NCI-H2196 (cell line): ENCODE data around the gene PLPP4.

Experiments
- DNase-seq: peaks from one replicate; lab custom pipeline; 2025; ENCODE audit not compliant: unreplicated experiment; lab: John Stamatoyannopoulos, UW

The PLPP4 gene

DNA sequence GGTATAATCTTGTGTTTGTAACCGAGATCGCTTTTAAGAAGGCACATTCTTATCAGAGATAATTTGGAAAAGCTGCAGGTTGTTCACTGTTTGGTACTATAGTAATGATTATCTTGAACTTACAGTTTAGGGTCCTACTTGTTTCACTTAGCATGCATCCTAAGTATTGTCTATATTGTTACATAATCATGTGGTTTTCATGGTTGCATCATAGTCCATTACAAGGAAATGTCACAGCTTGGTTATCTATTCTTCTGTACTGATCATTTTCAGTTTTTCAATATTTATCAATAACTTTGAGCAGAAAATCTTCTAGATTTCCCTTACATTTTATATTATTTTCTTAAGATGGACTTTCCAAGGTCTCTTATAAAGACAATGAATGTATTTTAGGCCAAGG is 116.3 kb downstream of the PLPP4 start:
- no peak for DNase-seq

DNA sequence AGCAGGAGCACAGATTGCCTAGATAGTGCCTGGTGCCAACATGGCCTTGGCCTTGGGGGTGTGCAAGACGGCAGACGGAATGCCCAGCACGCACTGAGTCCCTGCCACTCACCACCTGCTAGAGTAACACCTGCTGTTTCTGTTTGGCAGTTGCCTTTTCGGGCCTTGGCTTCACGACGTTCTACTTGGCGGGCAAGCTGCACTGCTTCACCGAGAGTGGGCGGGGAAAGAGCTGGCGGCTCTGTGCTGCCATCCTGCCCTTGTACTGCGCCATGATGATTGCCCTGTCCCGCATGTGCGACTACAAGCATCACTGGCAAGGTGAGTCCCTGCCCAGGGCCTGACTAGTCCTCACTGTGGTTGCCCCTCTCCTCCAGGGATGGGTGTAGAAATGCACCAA is 118.0 kb downstream of the PLPP4 start:
- no peak for DNase-seq

DNA sequence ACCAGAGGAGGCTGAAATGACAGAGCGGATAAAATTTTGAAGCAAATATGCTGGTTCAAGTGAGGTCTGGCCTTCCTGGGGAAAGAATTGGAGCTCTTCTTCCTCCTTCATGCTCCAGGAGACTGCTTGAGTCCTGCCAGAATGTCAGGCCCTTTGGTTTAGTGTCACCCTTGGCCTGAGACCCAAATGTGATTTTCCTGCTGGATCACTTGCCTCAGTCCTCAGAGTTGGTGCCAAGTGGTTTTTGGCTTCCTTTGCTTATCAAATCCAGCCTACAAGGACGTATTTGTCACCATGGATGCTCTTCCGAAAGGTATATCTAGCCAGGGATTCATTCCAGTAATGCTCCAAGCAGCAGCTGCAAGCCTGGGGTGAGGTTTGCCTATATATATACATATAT is 118.4 kb downstream of the PLPP4 start:
- no peak for DNase-seq

DNA sequence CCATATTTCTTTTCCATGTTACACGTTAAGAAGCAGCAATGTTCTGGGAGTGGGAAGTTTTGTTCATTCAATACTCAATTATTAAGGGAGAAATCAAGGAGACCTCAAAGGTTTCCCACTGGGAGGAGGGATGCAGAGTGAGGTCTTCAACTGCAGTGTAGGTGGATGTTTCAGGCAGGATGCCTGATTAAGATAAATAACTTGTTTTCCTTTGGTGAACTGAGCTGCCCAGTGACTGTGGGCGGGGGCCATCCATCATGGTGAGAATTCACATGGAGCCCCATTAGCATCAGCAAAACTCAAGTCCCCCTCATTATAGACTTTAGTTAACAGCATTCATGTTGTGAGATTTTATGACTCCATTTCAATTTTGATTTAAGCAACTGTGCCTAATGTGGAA is 121.1 kb downstream of the PLPP4 start:
- no peak for DNase-seq

DNA sequence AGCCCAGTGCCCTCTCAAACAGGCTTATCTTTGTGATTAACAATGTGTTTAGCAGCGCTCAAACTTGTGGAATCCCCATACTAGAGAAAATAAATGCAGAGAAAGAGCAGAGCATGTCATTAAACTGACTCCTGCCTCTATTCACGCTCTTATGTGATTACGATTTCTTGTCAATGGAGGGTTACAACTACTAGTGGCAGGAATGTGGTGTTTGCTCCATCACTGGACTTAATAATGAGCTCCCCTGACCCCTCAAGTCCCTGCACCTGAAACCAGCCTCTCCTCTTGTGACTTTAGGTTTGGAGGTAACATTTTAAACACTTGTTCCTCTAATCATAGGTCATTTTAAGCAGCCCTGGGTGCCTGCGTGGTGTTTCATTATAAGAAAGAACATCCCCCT is 121.9 kb downstream of the PLPP4 start:
- DNase-seq = no peak

DNA sequence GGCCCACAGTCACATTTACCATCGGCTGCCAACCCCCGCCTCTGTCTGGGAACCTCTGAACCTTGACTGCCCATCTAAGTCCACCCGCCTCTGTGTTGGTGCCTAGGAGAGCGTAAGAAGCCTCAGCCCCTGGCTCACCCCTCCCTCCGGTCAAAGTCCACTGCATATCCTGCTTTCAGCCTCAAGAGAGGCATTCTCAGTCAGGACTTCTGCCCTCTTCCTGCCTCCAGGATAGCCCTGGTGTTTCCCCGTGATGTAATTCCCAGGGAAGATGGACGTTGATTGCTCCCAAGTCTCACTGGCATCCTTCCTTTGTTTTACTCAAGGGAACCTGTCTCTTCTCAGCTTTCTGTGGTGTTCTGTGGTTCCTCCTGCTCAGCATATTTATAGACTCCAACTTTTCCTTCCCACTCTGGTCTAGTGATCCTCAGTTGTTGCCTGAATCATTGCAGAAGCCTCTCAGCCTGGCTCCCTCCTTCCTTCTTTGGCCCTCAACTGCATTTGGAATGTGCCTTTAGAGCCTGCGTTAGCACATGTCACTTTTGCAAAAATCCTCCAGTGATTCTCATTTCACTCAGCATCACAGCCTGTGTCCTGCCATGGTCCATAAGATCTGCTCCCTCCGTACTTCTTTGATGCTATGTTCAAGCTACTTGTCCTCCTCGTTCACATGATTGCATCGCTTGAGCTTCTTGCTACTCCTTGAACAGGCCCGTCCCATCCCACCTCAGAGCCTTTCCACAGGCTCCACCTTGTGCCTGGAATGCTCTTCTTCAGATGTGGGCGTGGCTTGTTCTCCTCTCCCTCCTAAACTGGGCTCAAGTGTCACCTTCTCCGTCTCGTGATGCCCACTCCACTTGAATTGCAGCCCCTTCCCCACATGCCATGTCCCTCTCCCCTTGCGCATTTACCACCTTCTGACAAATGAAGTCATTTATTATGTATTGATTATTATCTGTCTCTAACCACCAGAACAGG is 124.2 kb downstream of the PLPP4 start:
- no peak for DNase-seq

DNA sequence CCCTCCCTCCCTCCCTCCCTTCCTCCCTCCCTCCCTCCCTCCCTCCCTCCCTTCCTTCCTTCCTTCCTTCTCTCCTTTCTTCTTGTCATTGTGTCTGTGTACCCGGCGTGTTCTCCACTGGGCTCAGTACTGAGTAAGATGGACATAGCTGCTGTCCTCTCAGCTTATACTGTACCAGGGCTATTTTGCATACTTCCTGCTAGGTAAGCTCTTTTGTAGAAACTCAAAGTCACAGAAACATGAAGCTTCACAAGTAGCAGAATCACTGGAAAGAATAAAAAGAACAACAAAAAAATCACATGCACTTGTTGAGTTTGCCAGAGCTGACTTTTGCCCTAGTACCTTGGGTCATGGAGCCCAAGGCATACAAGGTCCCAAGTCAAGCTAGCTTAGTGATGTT is 125.7 kb downstream of the PLPP4 start:
- no peak for DNase-seq

DNA sequence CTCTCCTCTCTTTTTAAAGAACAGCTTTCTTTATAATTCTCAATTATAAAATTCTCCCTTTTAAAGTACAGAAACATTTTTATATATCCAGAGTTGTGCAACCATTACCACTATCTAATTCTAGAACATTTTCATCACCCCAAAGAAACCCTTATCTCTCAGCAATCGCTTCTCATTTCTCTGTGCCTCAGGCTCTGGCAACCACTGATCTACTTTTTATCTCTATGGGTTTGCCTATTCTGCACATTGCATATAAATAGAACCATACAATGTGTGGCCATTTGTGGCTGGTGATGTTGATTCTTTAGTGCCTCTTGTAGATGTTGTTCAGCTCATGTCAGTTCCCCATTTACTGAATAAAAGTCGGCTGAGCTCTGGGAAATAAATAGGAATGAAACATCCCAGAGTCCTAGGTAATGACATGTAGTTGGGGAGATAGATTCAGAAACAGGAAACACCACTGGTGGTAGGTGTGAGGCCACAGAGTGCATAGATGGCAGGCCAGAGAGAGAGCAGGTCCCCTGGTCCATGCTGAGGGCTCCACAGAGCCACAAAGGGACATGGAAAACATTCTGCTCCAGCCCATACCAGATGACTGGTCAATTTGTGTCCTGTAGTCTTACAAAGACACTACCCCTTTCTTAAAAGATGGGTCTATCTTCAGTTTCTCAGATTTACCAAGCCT is 126.5 kb downstream of the PLPP4 start:
- DNase-seq = no peak

DNA sequence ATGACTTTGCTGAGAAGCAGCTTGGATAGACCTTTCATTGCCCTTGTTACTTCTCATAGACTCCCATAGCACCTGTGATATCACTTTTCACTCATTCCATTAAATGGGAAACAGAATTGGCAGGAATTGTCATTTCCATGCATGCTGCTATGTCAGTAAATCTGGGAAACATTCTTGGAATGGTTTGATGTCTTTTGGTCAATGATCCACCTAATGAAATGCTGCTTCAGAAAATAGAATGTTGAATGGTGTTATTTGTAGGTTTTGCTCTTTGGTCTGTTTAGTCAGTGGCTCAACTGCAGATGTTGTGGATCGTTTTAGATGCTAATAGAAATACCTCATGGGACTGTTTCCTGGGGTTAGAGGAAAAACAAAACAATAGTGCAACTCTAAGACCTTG is 127.8 kb downstream of the PLPP4 start:
- no peak for DNase-seq

DNA sequence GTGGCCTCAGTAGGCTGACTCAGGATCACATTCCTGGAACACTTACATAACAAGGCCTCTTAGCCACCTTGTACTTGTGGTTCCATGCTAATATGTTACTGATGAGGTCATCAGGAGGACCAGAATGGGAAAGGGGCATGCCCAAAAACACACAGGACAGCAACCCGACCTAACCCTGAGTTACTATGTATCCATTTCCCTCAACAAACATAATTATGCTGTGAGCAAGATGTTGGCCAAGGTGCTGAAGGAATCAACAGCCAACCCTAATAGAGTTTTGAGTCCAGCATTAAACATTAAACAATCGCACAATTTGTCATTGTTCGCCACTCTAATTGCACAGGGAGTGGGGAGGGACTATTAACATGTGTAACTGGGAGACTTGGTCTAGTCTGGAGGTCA is 129.4 kb downstream of the PLPP4 start:
- no peak for DNase-seq

DNA sequence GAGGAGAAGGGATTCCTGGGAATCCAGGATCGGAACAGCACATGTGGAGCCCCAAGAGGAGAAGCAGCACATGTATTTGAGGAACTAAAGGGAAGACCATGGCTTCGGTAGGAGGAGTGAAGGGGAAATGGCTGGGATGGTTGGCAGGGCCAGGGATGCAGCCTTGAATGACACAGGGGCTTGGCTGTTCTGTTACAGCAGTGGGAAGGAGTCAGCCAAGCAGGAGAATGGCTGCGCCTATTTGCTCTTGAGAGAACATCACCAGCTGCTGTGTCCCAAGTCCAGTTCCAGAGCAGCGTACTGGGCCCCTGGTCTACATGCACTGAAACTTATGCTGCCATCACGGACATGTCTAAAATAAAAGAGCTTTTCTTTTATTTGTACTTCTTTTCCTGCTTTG is 130.0 kb downstream of the PLPP4 start:
- no peak for DNase-seq

DNA sequence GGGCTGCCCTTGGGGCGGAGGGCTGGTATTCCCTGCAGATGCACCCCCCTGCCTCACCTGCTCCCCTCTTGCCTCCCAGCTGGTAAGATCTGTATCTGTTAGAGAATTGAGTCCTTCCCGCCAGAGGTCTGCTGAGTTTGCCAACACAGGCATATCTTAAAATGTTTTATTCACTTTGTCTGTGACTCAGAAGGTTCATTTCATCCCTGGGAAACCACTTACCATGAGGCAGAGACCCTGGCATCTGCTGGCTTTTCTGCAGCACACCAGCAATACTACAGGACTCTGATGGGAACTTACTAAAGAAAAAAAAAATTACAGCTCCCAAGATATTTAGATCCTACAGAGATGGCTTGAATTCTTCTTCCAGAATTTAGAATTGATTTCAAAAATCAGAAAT is 131.3 kb downstream of the PLPP4 start:
- no peak for DNase-seq

DNA sequence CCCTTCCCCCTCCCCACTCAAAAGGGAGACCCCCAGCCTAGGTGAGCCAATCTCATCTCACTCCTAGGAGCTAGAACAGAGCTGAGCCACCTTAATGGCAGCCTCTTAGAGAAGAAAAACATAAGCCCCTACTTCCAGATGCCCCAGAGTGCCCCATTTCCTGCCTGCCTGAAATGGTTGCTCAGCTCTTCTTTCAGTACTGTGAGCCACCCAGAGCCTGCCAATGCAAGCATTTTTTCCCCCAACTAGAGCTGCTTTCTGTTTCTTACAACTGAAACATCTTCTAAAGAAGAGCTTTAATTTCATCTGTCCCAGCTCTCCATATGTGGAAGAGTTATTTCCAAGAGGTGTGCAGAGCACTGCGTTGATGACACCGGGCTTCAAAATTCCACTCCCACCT is 136.7 kb downstream of the PLPP4 start:
- DNase-seq = no peak

DNA sequence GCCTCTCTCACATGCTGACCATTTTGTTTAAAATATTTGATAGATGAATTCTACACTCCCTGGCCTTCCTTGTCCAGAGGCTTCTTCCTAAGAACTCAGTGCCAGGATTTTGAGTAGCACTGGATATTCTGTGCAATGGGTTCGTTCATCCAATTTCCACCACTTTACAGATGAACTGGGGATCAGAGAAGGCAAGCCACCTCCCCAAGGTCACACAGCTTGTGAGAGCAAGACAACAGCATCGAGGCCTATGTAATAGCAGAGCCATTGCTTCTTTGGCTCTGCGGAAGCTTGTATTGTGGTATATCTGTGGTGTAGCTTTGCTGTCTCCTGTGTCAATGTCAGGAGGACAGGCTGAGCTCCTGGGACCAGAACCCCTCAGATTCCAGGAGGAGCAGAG is 140.9 kb downstream of the PLPP4 start:
- no peak for DNase-seq

DNA sequence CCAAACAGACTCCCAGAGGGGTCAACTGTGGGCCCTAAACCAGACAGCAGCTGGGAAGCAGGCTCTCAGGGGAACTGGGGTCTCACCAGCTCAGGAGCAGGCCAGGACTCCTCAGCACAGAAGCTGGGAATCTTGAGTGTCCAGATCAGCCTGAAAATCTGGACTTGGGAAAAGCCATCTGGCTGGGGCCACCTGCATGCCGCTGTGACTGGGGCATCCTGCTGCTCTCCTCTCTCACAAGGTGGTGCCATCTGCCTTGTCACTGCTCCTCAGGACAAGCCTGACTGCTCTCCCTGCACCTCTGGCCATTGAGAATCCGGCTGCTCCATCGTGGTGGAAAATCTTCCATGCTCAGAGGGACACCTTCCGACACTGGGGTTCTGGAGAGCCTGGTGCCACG is 141.4 kb downstream of the PLPP4 start:
- DNase-seq = no peak

DNA sequence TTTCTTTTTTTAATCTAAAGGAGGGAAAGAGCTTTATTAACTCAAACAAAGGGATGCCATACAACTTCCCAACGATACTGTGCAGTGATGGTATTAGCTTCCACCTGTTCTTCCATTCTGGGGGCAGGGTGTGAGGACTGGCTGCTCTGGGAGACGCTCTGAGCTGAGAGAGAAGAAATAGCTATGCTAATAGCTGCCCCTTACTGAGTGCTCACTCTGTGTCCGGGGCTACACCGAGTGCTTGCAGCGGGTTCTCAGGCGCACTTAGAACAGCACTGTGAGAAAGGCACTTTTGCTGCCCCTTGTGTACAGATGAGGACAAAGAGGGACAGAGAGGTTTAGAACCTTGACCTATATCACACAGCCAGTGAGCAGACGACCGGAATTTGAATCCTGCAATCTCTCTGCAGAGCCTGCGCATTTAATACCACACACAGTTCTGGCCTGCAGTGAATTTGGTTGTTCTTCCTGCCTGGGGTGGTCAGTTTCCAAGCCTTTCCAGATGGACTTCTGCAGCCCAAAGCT is 142.2 kb downstream of the PLPP4 start:
- DNase-seq = no peak

DNA sequence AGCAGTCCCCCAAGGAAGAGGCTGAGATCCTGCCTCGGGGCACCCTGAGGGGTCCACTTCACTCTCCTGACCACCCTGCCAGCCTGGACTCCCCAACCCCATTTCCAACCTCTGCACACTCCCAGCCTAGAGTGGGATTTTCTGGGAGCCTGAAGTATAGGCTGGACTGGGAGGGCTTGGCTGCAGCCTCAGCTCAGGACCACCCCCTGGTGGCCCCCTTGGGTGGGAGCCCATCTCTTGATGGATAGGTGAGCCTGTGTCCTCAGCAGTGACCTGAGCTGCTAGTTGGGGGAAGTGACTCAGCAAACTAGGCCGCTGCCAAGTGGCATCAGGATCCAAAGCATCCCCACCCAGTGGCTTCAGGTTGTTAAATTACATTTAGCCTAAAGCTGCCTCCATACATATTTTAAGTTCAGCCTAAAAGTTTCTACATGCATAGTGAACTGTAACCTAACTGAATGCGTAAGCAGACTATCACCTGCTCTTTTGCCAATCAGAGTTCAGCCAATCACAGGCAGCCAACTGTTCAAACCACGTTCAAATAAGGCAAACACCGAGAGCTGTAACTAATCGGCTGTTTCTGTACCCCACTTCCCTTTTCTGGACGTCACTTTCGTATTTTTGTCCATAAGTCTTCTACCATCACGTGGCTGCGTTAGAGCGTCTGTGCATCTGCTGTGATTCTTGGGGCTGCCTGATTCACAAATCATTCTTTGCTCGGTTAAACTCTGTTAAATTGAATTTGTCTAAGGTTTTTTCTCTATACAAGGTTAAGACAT is 144.0 kb downstream of the PLPP4 start:
- DNase-seq = no peak

DNA sequence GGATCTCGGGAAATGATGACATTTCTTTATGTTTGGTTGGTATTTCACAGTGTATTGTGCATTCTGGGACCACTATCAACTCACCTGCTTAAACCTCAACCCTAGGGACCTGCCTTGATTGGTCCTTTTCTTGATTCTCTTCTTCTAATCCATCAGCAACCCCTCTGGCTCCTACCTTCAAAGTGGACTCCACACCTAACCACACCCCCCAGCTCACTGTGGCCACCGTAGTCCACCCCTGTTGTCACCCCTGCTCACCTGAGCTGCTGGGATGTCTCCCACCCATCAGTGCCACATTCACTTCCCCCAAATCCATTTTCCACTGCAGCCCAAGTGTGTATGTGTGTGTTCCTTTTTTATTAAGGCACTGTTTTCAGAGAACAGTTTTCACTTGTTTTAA is 145.0 kb downstream of the PLPP4 start:
- DNase-seq = no peak

DNA sequence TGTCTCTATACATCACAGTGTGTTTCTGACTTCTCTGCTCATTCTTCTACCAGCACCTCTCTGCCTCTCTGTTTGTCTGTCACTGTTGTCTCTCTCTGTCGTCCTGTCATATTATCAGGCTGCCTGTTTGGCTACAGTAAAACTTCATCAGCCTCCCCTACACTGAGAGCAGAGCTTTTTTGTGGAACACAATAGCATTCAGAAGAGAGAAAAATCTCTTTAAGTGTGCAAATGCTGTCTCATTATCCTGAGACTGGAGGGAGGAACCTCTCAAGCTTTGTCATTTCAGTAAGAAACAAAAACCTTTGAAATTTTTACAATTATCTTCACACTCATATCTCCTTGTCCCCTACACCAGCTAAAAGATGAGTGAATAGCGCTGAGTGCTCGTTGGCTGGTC is 148.4 kb downstream of the PLPP4 start:
- DNase-seq = no peak

DNA sequence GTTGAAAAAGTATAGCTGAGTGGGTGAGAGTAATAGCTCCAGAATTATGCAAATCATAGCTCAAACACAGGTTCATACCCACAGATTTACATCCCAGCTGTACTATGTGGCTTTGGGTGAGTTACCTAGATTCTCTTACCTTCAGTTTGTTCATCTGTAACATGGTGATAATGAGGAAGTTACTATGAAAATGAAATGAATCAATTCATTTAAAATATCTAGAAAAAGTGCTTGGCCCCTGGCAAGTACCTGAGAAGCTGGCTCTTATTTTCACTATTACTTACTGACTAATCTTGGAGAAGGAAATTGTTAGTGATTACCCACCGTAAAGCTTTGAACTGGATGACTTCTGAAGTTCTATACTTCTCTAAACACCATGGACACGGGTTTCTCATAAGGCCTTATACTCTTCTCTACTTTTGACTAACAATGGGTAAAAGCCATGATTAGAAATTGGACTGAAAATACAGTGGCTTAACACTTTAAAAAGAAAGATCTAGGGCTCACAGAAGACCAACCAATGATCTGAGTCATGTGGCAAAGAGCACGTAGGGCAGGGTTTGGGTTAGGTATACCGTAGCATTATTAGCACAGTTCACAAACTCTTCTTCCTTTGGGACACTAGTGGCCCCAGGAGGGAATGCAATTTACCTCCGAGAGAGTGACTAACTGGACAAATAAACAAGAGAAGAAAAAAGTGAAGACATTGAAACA is 149.2 kb downstream of the PLPP4 start:
- no peak for DNase-seq
